SK-N-SH (cell line): ENCODE results near the gene DNAJA2.

Source experiments
- CHD2 ChIP-seq: fragments of 150-350 bp; IDR thresholded peaks from 2 replicates; pipeline ENCODE4 v1.6.1; 2018; ENCODE audit warnings: low read length; ENCODE audit not compliant: partially characterized antibody
- EZH2phosphoT487 ChIP-seq: fragments of 200-600 bp; sonication (generic); IDR thresholded peaks from 2 replicates; pipeline ENCODE4 v1.6.1; 2017; ENCODE audit warnings: low read depth, mixed run types, mild to moderate bottlenecking, antibody characterized with exemption, moderate library complexity, borderline replicate concordance
- RFX5 ChIP-seq: IDR thresholded peaks from 2 replicates; pipeline ENCODE4 v1.6.1; 2012; ENCODE audit warnings: mild to moderate bottlenecking, improper control_type of control experiment, low read length
- RXRA ChIP-seq: IDR thresholded peaks from 2 replicates; pipeline ENCODE4 v1.4.0; 2012; ENCODE audit warnings: low read depth, mild to moderate bottlenecking, borderline replicate concordance
- SMC3 ChIP-seq: IDR thresholded peaks from 2 replicates; pipeline ENCODE4 v1.6.1; 2012; ENCODE audit warnings: low read depth, low read length, improper control_type of control experiment
- TF ChIP-seq, protein P1 (sequence below): IDR thresholded peaks from 2 replicates; pipeline ENCODE4 v1.6.1; 2012; ENCODE audit warnings: mild to moderate bottlenecking, low read depth, low read length, moderate library complexity
- TF ChIP-seq, protein P2 (sequence below): fragments of 200-600 bp; sonication (generic); IDR thresholded peaks from 2 replicates; pipeline ENCODE4 v1.6.1; 2017; ENCODE audit warnings: antibody characterized with exemption, mild to moderate bottlenecking, moderate library complexity

DNA sequence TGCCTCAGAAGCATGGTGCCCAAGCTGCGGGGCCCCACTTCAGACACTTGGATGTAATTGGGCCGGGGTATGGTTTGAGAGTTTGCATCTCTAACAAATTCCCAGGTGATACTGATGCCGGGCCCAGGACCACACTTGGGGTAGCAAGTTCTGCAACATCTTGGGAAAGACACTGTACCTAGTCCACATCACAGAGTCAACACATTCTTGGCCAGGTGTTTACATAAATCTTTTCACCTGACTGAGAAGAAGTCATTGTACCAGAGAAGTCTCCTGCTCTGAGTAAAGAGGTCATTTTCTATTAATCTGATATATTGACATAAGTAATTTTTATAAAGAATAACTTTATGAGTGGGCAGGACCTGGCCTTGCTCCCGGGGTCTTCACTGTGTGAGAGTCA, 61.8 kb downstream of the DNAJA2 start:
- no peak for TF ChIP-seq RFX5
- TF ChIP-seq, protein P1, sequence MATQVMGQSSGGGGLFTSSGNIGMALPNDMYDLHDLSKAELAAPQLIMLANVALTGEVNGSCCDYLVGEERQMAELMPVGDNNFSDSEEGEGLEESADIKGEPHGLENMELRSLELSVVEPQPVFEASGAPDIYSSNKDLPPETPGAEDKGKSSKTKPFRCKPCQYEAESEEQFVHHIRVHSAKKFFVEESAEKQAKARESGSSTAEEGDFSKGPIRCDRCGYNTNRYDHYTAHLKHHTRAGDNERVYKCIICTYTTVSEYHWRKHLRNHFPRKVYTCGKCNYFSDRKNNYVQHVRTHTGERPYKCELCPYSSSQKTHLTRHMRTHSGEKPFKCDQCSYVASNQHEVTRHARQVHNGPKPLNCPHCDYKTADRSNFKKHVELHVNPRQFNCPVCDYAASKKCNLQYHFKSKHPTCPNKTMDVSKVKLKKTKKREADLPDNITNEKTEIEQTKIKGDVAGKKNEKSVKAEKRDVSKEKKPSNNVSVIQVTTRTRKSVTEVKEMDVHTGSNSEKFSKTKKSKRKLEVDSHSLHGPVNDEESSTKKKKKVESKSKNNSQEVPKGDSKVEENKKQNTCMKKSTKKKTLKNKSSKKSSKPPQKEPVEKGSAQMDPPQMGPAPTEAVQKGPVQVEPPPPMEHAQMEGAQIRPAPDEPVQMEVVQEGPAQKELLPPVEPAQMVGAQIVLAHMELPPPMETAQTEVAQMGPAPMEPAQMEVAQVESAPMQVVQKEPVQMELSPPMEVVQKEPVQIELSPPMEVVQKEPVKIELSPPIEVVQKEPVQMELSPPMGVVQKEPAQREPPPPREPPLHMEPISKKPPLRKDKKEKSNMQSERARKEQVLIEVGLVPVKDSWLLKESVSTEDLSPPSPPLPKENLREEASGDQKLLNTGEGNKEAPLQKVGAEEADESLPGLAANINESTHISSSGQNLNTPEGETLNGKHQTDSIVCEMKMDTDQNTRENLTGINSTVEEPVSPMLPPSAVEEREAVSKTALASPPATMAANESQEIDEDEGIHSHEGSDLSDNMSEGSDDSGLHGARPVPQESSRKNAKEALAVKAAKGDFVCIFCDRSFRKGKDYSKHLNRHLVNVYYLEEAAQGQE: no peak
- TF ChIP-seq, protein P2, sequence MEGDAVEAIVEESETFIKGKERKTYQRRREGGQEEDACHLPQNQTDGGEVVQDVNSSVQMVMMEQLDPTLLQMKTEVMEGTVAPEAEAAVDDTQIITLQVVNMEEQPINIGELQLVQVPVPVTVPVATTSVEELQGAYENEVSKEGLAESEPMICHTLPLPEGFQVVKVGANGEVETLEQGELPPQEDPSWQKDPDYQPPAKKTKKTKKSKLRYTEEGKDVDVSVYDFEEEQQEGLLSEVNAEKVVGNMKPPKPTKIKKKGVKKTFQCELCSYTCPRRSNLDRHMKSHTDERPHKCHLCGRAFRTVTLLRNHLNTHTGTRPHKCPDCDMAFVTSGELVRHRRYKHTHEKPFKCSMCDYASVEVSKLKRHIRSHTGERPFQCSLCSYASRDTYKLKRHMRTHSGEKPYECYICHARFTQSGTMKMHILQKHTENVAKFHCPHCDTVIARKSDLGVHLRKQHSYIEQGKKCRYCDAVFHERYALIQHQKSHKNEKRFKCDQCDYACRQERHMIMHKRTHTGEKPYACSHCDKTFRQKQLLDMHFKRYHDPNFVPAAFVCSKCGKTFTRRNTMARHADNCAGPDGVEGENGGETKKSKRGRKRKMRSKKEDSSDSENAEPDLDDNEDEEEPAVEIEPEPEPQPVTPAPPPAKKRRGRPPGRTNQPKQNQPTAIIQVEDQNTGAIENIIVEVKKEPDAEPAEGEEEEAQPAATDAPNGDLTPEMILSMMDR: no peak
- no peak for TF ChIP-seq SMC3
- TF ChIP-seq EZH2phosphoT487: no peak
- no peak for TF ChIP-seq CHD2
- TF ChIP-seq RXRA: no peak
